CD4-positive, alpha-beta T cell (primary cell): ENCODE data around the gene CMC2. TPM values are rescaled to one million over a fixed set of nuclear protein-coding genes. Genes with fewer than 3 reads are reported as not detected.

ENCODE experiments used
- ATAC-seq: fragments of 200-7000 bp; cut with Tn5 transposase; one replicate; pipeline ENCODE4 v1.10.0; 2022; ENCODE audit warnings: mild to moderate bottlenecking; ENCODE audit not compliant: poor library complexity
- CTCF ChIA-PET: fragments of 350-600 bp; sonication (Branson Sonifier 250); formaldehyde crosslinking; loops from one replicate; lab custom pipeline; 2021; ENCODE audit warnings: antibody characterized with exemption, inconsistent platforms; lab: Charles Lee
- POLR2A ChIA-PET: fragments of 350-600 bp; sonication (Branson Sonifier 250); formaldehyde crosslinking; loops from one replicate; lab custom pipeline; 2021; ENCODE audit warnings: antibody characterized with exemption, inconsistent platforms; lab: Charles Lee
- DNase-seq, 14 experiments: peaks; one replicate each; pipeline ENCODE4 v3.0.0-alpha.2; 2013 to 2020; ENCODE audit warnings: mixed read lengths in 2 of 14
- H3K27ac ChIP-seq, 2 donors: one replicate each; pipeline versions ENCODE4 v1.5.1 to v1.7.0; 2013; ENCODE audit warnings: low read length in 2 of 2, low read depth in 1 of 2, mild to moderate bottlenecking in 1 of 2
- H3K27me3 ChIP-seq, 2 experiments: 1 replicate in 1 of 2; 2 replicates in 1 of 2; pipeline versions ENCODE4 v1.6.1 to v1.7.0; 2013; ENCODE audit warnings: low read length in 2 of 2, control low read depth in 1 of 2, mild to moderate bottlenecking in 1 of 2, moderate library complexity in 1 of 2; ENCODE audit not compliant: insufficient read depth in 2 of 2, control insufficient read depth in 1 of 2
- H3K36me3 ChIP-seq: one replicate; pipeline ENCODE4 v1.6.1; 2013; ENCODE audit warnings: low read length, control low read depth; ENCODE audit not compliant: insufficient read depth
- H3K4me1 ChIP-seq: one replicate; pipeline ENCODE4 v1.6.1; 2013; ENCODE audit warnings: low read length, control low read depth; ENCODE audit not compliant: insufficient read depth
- H3K4me3 ChIP-seq: one replicate; pipeline ENCODE4 v1.5.1; 2013; ENCODE audit warnings: mild to moderate bottlenecking, low read length, moderate library complexity
- H3K9me3 ChIP-seq, 2 experiments: 1 replicate in 1 of 2; 2 replicates in 1 of 2; pipeline versions ENCODE4 v1.6.1 to v1.7.0; 2013; ENCODE audit warnings: low read length in 2 of 2, mild to moderate bottlenecking in 2 of 2, control low read depth in 1 of 2, moderate library complexity in 1 of 2; ENCODE audit not compliant: control insufficient read depth in 1 of 2, insufficient read depth in 1 of 2
- H3K27ac Mint-ChIP-seq: one replicate; pipeline ENCODE4 v1.8.0; 2020; ENCODE audit warnings: mixed read lengths
- H3K27me3 Mint-ChIP-seq: one replicate; pipeline ENCODE4 v1.8.0; 2021; ENCODE audit warnings: mixed read lengths
- H3K36me3 Mint-ChIP-seq: one replicate; pipeline ENCODE4 v1.8.0; 2021; ENCODE audit warnings: low read depth, mixed read lengths
- H3K4me1 Mint-ChIP-seq: one replicate; pipeline ENCODE4 v1.8.0; 2021; ENCODE audit warnings: low read depth, mixed read lengths
- H3K4me3 Mint-ChIP-seq: one replicate; pipeline ENCODE4 v1.8.0; 2020; ENCODE audit warnings: mild to moderate bottlenecking, mixed read lengths
- H3K9me3 Mint-ChIP-seq: one replicate; pipeline ENCODE4 v1.8.0; 2020; ENCODE audit warnings: mixed read lengths
- intact Hi-C, 2 experiments: fragments of 100-400 bp; cut with DNase I in 1 of 2; cut with micrococcal nuclease in 1 of 2; formaldehyde crosslinking; loops; one replicate each; pipeline versions ENCODE4 v1.15.1 to v1.9.0; 2023 to 2025; cut with DNase I, micrococcal nuclease
- total RNA-seq, 174 experiments: library from RNA in 2 of 174; stranded (reverse) in 2 of 174; gene quantifications; one replicate each; pipeline ENCODE4 v1.2.3 and lab custom pipeline; 2021 to 2026
- TF ChIP-seq, protein P1 (sequence below): fragments of 200-600 bp; IDR thresholded peaks from one replicate; pipeline ENCODE4 v1.8.0; 2022; ENCODE audit warnings: antibody characterized with exemption, mild to moderate bottlenecking

The CMC2 gene
- total RNA-seq, 2 experiments from 2014 or later: 67.7 to 68.8 TPM

DNA sequence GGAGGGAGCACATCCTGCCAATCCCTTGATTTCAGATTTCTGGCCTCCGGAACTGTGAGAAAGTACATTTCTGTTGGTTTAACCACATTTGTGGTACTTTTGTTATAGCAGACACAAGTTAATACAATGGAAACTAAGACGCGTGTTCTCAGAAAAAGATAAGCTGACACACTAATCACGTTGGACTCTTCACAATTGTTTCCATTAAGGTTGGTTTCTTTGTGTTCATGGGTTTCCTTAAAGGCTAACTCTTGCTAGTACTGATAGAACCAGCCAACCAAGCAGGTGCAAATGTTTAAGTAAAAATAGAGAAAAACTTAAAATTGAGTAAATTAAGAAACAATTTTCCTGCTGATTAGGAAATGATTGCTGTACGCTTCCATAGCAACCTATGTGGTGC lies 59.4 kb downstream of the CMC2 start:
- no peaks in the 10 kb centered on the region for H3K4me1 Mint-ChIP-seq
- CTCF ChIA-PET: no interaction called here
- intact Hi-C loops: no loop called here
- peaks cover 0 to 10% of the 10 kb centered on the region in 2 experiments for H3K27me3 ChIP-seq
- TF ChIP-seq, protein P1, sequence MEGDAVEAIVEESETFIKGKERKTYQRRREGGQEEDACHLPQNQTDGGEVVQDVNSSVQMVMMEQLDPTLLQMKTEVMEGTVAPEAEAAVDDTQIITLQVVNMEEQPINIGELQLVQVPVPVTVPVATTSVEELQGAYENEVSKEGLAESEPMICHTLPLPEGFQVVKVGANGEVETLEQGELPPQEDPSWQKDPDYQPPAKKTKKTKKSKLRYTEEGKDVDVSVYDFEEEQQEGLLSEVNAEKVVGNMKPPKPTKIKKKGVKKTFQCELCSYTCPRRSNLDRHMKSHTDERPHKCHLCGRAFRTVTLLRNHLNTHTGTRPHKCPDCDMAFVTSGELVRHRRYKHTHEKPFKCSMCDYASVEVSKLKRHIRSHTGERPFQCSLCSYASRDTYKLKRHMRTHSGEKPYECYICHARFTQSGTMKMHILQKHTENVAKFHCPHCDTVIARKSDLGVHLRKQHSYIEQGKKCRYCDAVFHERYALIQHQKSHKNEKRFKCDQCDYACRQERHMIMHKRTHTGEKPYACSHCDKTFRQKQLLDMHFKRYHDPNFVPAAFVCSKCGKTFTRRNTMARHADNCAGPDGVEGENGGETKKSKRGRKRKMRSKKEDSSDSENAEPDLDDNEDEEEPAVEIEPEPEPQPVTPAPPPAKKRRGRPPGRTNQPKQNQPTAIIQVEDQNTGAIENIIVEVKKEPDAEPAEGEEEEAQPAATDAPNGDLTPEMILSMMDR: no peak
- H3K27ac ChIP-seq: no peak overlapping the region
- H3K9me3 Mint-ChIP-seq: peaks cover 2% of the 10 kb centered on the region
- H3K27ac Mint-ChIP-seq: no peak overlapping the region
- DNase-seq (no peak), ATAC-seq (no peak)
- H3K4me1 ChIP-seq: no peaks in the 10 kb centered on the region
- POLR2A ChIA-PET: no interaction called here
- H3K4me3 ChIP-seq: no peak overlapping the region
- no peaks in the 10 kb centered on the region for H3K36me3 ChIP-seq
- peaks cover 17% of the 10 kb centered on the region for H3K27me3 Mint-ChIP-seq
- H3K4me3 Mint-ChIP-seq: no peak overlapping the region
- peaks cover 0 to 6% of the 10 kb centered on the region in 2 experiments for H3K9me3 ChIP-seq
- no peaks in the 10 kb centered on the region for H3K36me3 Mint-ChIP-seq

DNA sequence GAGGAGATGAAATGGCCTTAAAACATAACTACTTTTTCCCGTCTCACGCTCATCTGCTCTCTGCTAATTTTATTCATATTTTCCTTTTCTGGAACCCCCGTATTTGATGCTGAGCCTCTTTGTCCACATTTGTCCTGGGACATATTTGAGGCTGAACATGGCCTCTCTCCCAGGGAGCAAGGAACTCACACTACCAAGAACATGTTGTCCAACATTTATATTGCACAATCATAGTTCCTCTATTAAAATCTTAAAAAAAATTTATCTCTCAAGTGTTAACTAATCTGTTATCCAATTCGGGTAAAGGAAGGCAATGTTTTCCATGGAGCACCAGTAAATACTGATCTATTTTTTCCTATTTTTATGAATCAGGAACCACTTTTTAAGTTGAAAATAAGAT lies 60.2 kb downstream of the CMC2 start:
- no peaks in the 10 kb centered on the region for H3K36me3 ChIP-seq
- peaks cover 0 to 10% of the 10 kb centered on the region in 2 experiments for H3K27me3 ChIP-seq
- TF ChIP-seq, protein P1: no peak
- DNase-seq (no peak), ATAC-seq (no peak)
- H3K4me3 ChIP-seq: no peak overlapping the region
- Mint-ChIP-seq H3K9me3 (peaks cover 2% of the 10 kb centered on the region), H3K4me3 (no peak overlapping the region), H3K27ac (no peak overlapping the region), H3K27me3 (peaks cover 17% of the 10 kb centered on the region), H3K36me3 (no peaks in the 10 kb centered on the region), H3K4me1 (no peaks in the 10 kb centered on the region)
- ChIA-PET POLR2A (no interaction called here), CTCF (no interaction called here)
- H3K4me1 ChIP-seq: no peaks in the 10 kb centered on the region
- no peak overlapping the region for H3K27ac ChIP-seq
- intact Hi-C loops: no loop called here
- H3K9me3 ChIP-seq: peaks cover 0 to 6% of the 10 kb centered on the region in 2 experiments

DNA sequence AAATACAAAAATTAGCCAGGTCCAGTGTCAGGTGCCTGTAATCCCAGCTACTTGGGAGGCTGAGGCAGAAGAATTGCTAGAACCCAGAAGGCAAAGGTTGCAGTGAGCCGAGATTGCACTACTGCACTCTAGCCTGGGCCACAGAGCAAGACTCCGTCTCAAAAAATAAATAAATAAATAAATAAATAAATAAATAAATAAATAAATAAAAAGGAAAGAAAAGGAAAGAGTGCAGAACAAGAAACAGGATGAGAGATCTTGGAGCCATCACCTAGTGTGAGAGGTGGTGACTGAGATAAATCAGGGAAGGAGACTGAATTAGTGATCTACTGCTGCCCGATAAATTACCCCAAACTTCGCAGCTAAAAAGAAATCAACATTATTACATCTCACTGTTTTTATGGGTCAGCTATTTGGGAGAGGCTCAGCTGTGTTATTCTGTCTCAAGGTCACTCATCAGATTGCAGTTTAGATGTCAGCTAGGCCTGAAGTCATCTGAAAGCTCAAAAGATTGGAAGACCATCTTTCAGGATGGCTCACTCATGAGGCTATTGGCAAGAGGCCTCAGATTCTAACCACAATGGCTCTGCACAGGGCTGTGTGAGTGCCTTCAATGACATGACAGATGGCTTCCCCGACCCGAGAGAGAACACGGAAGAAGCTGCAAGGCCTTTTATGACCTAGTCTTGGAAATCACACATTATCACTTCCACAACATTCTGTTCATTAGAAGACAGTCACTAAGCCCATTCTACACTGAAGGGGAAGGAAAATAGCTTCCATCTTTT lies 66.4 kb downstream of the CMC2 start:
- CTCF ChIA-PET: no interaction called here
- TF ChIP-seq, protein P1: no peak

More for the DNA sequence above, 66.4 kb downstream of the CMC2 start:
- no peaks in the 10 kb centered on the region for H3K4me1 ChIP-seq
- POLR2A ChIA-PET: no interaction called here
- Mint-ChIP-seq H3K9me3 (peaks cover 2% of the 10 kb centered on the region), H3K4me3 (no peak overlapping the region), H3K27me3 (peaks cover 12% of the 10 kb centered on the region), H3K36me3 (no peaks in the 10 kb centered on the region), H3K4me1 (no peaks in the 10 kb centered on the region), H3K27ac (no peak overlapping the region)
- no peak overlapping the region for H3K4me3 ChIP-seq
- no peak overlapping the region for H3K27ac ChIP-seq
- peaks cover 0 to 6% of the 10 kb centered on the region in 2 experiments for H3K9me3 ChIP-seq
- intact Hi-C loops: no loop called here
- peaks cover 0 to 2% of the 10 kb centered on the region in 2 experiments for H3K27me3 ChIP-seq
- H3K36me3 ChIP-seq: no peaks in the 10 kb centered on the region
- no peak for ATAC-seq
- DNase-seq: no peak
